GM18909 (cell line): ENCODE results near the gene VPS8.

Experiments used
- ATAC-seq: cut with Tn5 transposase; IDR thresholded peaks from one replicate; pipeline ENCODE4 v1.9.1; 2021; ENCODE audit warnings: mild to moderate bottlenecking; ENCODE audit not compliant: unreplicated experiment, poor library complexity

VPS8 gene

DNA sequence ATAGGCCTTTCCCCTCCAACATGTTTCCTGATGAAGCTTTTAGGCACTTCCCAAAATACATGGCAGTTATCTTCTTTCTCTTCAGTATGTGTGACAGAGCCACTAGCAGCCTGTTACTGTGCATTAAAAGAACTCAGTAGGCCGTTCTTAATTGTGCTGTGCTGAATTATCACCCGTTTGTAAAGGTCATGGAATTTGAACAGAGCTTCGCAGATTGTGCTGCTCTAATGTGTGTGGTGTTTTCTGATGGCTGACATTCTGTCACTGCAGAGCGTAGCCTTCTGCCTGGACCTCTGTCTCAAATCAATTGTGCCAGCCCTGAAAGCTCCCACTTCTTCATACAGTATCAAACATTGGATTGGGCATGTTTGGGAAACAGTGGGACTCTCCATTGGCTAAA is 229.6 kb downstream of the VPS8 start:
- ATAC-seq, result no peak

DNA sequence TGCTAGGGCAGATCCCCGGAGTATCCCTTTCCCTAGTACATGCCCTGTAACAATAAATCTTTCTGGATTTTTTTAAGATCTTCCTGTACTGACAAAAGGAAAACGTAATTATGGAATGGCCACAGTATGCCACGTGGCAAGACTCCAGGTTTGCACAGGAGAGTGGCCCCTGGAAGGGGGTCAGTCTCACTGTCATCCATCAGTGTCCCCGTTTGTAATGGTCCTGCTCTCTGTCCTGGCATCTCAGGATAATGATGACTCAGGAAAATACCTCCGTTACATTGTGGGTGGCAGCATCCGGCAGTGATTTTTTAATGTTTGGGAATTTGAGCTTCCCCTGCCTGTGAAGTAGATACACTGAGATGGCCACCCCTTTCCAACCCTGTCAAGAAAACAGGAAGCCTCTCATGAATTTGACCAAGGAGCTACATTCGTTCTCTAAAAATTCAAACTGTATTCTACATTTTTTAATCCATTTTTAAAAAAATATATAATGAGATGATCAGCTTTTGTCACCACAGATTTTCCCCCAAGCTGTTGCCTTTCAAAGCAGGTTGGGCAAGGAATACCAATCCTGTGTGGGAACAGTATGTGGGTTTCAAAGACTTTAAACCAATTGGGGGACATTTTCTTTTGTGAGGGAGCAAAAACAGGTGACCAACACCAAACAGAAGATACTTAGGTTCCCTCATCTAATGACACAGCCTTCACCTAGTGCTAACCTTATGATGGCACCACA is 230.5 kb downstream of the VPS8 start:
- no peak for ATAC-seq

- ATAC-seq, result no peak
Measured at GRCh38 chr3:185046164-185046515, 234.2 kb downstream of the VPS8 start.

DNA sequence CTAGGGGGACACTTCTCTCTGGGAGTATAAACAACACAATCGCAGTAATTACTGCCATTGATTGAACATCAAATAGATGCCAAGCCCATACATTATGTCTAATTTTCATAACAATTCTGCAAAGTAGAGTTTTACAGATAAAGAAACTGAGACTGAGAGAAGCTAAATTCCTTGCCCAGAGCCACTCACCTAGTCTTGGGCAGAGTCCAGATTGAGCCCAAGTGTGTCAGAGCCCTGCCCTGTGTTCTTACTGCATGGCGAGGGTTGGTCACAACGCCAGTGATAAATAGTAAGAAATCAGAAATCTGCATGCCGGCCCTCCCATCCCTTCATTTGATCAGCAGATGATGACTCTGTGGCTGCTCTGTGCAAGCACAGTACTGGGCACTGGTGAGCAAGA is 234.6 kb downstream of the VPS8 start:
- no peak for ATAC-seq

DNA sequence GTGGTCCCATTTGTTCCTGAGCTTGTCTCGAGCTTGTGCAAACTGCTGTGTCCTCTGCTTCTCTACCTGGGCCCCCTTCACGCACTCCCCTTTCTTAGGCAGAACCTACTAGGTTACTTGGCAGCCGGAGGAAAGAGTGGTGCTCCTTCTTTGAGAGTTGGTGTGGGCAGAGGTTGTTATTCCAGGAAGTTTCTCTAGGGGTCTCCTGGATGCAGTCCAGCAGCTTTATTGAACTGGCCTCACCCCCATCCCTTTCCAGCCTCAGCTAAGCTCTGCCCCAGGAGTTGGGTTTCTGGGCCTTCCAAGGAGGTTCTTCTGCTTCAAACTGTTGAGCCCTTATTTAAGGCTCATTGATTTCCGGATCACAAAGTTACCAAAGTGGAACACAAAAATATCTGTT is 237.7 kb downstream of the VPS8 start:
- no peak for ATAC-seq

- no peak for ATAC-seq
Measured at GRCh38 chr3:185051801-185052200, 239.8 kb downstream of the VPS8 start.

DNA sequence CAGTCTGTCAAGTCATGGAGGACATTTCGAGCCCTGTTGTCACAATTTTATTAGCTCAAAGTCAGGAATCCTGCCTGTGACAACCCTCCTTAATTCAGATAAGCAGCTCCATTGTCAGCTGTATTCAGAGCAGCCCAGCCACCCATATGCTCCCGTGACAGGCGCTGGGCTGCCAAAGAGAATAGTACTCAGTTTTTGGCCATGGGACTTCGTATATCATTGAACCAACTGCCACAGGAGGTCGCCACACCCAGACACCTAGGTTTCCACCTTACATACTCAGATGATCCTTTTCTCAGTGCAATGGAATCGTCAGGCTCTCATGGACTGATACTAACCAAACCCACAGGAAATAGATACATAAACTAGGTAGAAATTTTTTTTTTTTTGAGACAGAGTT is 240.7 kb downstream of the VPS8 start:
- no peak for ATAC-seq

GRCh38 chr3:185056908-185057307 is 244.9 kb downstream of the VPS8 start:
- ATAC-seq, result no peak

DNA sequence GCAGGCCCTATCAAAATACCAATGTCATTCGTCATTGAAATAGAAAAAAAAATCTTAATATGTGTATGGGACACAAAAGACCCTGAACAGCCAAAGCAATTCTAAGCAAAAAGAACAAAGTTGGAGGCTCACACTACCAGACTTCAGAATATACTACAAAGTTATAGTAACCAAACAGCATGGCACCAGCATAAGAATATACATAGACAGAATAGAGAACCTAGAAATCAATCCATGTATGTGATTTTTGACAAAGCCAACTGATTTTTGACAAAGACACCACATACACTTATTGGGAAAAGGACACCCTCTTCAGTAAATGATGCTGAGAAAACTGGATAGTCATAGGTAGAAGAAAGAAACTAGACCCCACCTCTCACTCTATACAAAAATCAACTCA is 245.9 kb downstream of the VPS8 start:
- no peak for ATAC-seq

GRCh38 chr3:185058796-185059195 is 246.8 kb downstream of the VPS8 start:
- no peak for ATAC-seq

- no peak for ATAC-seq
Measured at GRCh38 chr3:185059766-185060165, 247.8 kb downstream of the VPS8 start.

- ATAC-seq, result no peak
Measured at GRCh38 chr3:185060655-185061054, 248.7 kb downstream of the VPS8 start.

DNA sequence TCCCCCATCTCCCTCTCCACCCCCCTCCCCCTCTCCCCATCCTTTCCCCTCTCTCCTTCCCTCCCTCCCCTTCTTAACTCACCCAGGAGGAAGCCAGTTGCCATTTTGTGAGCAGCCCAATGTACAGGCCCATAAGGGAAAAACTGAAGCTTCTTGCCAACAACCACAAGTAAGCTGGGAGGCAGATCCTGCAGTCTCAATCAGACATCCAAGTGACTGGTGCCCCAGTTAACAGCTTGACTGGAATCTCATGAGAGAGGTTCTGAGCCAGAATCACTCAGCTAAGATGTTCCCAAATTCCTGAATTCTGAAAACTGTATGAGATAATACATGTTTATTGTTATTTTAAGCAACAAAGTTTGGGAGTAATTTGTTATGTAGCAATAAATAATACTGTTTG is 250.2 kb downstream of the VPS8 start:
- ATAC-seq, result no peak

GRCh38 chr3:185063431-185063830 is 251.5 kb downstream of the VPS8 start:
- no peak for ATAC-seq

- no peak for ATAC-seq
Measured at GRCh38 chr3:185065059-185065458, 253.1 kb downstream of the VPS8 start.

DNA sequence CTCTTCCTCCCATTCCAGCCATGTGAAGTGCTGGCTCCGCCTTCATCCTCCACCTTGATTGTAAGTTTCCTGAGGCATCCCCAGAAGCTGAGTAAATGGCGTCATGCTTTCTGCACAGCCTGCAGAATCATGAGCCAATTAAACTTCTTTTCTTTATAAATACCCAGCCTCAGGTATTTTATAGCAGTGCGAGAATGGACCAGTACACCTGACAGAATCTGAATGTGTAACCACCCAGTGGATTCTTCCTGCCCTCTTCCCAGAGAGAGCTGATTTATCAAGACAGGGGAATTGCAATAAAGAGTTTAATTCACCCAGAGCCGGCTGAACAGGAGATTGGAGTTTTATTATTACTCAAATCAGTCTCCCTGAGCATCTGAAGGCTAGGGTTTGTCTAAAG is 254.3 kb downstream of the VPS8 start:
- ATAC-seq, result no peak

DNA sequence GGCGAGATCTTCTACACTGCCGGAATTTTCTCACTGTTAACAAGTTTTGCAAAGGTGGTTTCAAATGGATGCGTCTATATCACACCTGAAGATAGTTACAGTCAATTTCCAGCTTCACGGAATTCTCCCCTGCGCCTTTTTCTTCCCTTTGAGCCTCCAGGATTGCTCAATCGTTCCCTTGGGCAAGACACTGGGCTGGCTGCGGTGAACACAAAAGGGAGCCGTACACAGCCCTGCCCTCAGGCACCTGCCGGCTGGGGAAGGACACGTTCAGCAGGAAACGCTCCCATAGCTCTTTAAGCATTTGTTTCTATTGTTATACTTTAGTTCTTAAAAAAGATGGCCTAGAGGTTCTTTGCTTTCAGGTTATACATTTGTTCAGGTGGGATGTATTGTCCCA is 255.2 kb downstream of the VPS8 start:
- ATAC-seq, result no peak

DNA sequence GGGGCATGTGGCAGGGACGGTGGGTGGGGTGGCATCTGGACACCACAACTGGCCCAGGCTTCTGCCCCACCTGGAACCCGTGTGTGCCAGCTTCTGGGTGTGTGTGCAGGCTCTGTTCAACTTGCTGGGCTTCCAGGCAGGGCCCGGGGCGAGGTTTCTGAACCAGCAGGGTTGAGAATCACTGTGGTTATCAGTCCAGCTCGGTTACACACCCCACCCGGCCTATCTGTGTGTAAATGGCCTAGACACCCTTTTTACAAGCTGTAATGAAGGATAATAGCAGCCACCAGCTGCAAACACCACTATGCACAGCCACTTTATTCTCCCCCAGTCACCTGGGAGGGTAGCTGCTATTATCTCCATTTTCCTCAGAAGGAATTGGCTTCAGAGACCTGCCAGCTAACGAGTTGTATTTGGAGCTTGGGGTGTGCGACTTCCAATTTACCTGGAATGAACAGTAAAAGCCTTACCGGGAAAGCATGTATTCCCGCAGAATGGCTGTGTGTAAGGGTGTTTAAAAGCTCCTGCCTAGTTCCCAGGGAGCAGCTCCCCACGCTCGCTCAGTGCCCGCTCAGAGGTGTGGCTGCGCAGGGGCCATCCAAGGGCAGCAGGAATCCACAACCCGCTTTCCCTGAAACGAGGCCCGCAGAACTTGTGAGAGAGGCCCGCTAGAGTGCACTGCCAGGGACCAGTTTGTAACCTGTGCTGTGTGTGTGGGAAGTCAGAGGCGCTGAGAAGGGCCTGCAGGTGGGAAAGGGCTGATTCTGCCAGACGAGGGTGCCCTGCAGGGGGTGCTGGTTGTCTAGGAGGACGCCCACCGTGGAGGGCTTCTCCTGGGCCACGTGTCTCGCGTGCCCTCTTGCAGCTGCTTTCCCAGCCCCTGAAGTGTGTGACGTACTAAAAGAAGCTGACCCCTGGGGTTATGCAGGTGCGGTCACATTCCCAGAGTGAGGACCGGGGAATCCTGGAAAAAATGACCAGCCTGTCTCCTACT is 257.4 kb downstream of the VPS8 start:
- ATAC-seq, result no peak

DNA sequence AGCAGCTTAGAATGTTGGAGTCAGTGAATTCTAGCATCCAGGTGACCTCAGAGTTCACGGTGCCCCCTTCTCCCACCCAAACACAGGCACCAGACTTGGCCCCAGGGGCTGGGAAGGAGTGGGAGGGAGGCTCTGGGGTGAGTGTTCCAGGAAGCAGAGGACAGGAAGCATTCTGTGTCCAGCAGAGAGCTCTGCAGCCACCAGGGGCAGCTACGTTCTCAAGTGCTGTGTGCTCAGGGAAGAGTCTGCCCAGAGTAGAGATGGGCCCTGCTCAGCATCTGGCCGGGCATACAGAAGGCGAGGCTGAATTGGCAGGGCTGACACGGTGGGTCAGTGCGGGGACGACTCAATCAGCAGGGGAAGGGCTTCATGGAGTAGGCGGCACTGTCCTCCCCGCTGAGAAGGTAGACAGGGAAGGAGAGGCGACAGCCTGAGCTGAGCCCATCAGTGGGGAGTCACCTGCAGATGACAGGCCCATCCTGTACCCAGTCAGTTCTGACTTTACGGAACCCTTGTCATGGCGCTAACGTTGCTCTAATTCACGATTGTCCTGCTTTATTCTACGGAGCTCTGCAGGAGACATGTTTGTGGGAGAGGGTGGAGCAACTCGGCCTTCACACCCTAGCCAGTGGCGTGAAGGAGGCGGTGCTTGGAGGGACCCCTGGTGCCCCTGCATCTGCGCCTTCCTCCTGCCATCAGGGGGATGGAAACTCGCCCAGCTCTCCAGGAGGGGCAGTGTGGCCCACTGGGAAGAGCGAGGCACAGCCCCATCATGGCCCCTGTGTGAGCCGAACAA is 258.7 kb downstream of the VPS8 start:
- no peak for ATAC-seq

GRCh38 chr3:185071287-185071800 is 259.4 kb downstream of the VPS8 start:
- ATAC-seq, result no peak

- no peak for ATAC-seq
Measured at GRCh38 chr3:185075547-185075946, 263.6 kb downstream of the VPS8 start.
